Upper lobe of right lung (tissue), 1 donor: ENCODE data around the gene SULT2B1. TPM values are rescaled to one million over a fixed set of nuclear protein-coding genes. Genes with fewer than 3 reads are reported as not detected.
A peak's percentile ranks its signal among the peaks of the same experiment; 100 is the strongest.

ENCODE experiments used
- ATAC-seq: fragments of 200-7000 bp; cut with Tn5 transposase; one replicate; pipeline ENCODE4 v1.9.1; 2020; ENCODE audit warnings: mild to moderate bottlenecking, moderate library complexity
- DNase-seq: peaks from one replicate; pipeline ENCODE4 v3.0.0-alpha.2; 2020
- H3K27ac ChIP-seq: fragments of 200-600 bp; one replicate; pipeline ENCODE4 v1.8.0; 2022
- H3K27me3 ChIP-seq: fragments of 200-600 bp; one replicate; pipeline ENCODE4 v1.8.0; 2022; ENCODE audit warnings: mild to moderate bottlenecking
- H3K36me3 ChIP-seq: fragments of 200-600 bp; one replicate; pipeline ENCODE4 v1.8.0; 2022
- H3K4me1 ChIP-seq: fragments of 200-600 bp; one replicate; pipeline ENCODE4 v1.8.0; 2022
- H3K4me3 ChIP-seq: fragments of 200-600 bp; one replicate; pipeline ENCODE4 v1.8.0; 2022; ENCODE audit warnings: mild to moderate bottlenecking
- H3K9me3 ChIP-seq: fragments of 200-600 bp; one replicate; pipeline ENCODE4 v1.8.0; 2022
- intact Hi-C: fragments of 100-400 bp; cut with DNase I; formaldehyde crosslinking; loops from one replicate; pipeline ENCODE4 v1.11.0; 2022
- total RNA-seq: library from RNA; stranded (reverse); fragmentation: NEBNext Ultra II Directional; extraction: Animal tissue kit (Norgen Biotek cat#: 25700); gene quantifications from one replicate; pipeline ENCODE4 v1.2.1, GENCODE V29; 2021
- TF ChIP-seq, protein P1 (sequence below): fragments of 200-600 bp; IDR thresholded peaks from one replicate; pipeline ENCODE4 v1.8.0; 2022; ENCODE audit warnings: antibody characterized with exemption
- donor health status: DM: no; HTN: yes; CAD: no; lungs with severe emphysema.

SULT2B1 gene
- total RNA-seq, 1 donor from 2014 or later = 20.4 TPM

DNA sequence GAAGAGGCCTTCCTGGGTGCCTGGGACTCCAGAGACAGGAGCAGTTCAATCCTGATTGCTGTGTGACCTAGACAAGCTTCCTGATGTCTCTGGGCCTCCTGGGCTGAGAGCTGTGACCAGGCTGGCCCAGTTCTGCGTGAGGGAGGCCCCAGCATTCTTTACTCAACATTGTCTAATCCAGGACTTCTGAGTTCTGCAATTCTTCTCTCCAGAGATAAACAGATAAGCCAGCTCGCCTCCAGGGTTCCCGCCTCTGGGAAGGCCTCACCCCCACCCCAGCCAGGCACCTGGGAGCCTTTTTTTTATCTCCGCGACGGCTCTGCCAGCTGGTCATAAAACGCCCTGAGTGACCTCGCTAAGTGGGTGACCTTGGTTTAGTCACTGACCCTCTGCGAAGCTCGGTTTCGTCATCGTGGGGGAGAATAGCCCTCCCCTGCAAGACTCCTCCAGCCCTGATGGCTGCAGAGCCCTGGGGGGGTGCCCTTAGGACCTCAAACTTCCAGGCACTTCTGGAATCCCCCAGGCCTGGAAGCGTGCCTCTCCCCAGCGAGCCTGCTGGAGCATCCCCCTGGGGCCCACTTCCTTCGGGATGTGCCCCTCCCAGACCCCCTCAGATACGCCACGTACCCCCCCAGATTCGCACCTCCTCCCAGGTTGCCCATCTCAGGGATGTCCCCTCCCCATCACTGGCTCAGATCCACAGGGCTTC is 1.9 kb downstream of the SULT2B1 start:
- Histone ChIP-seq H3K27me3 (no peaks in the 10 kb centered on the region), H3K36me3 (no peaks in the 10 kb centered on the region), H3K4me3 (no peak overlapping the region), H3K9me3 (no peaks in the 10 kb centered on the region), H3K4me1 (no peaks in the 10 kb centered on the region), H3K27ac (peak overlapping the region; percentile 30)
- DNase-seq (no peak), ATAC-seq (peak; percentile 59)
- intact Hi-C loops = no loop called here
- TF ChIP-seq, protein P1, sequence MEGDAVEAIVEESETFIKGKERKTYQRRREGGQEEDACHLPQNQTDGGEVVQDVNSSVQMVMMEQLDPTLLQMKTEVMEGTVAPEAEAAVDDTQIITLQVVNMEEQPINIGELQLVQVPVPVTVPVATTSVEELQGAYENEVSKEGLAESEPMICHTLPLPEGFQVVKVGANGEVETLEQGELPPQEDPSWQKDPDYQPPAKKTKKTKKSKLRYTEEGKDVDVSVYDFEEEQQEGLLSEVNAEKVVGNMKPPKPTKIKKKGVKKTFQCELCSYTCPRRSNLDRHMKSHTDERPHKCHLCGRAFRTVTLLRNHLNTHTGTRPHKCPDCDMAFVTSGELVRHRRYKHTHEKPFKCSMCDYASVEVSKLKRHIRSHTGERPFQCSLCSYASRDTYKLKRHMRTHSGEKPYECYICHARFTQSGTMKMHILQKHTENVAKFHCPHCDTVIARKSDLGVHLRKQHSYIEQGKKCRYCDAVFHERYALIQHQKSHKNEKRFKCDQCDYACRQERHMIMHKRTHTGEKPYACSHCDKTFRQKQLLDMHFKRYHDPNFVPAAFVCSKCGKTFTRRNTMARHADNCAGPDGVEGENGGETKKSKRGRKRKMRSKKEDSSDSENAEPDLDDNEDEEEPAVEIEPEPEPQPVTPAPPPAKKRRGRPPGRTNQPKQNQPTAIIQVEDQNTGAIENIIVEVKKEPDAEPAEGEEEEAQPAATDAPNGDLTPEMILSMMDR = no peak

DNA sequence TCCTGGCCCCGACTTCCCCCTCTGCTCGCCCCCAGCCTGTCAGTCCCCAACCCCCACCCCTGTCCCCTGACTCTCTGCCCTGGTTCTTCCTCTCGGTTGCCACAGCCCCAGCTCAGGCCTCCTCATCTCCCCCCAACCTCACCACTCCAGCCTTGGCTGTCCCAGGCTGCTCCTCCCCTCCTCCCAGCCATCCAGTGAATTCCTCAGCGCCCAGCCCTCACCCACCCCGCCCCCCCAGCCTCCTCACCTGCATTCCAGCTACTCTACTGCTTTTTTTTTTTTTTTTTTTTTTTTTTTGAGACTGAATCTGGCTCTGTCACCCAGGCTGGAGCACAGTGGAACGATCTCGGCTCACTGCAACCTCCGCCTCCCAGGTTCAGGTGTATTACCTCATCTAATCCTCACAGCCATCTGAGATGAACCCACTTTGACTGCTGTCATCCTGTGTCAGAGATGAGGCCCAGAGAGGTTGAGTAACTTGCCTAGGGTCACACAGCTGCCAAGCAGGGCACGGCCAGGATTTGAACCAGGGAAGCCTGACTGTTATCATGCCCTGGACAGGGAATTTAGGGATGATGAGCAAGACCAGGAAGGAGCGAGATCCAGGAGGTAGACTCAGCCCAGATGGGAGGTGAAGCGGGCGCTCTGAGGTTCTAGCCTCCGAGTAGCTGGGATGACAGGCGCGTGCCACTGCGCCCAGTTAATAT is 2.6 kb downstream of the SULT2B1 start:
- Histone ChIP-seq H3K4me1 (no peaks in the 10 kb centered on the region), H3K9me3 (no peaks in the 10 kb centered on the region), H3K4me3 (no peak overlapping the region), H3K27me3 (no peaks in the 10 kb centered on the region), H3K36me3 (no peaks in the 10 kb centered on the region), H3K27ac (no peak overlapping the region)
- intact Hi-C loops = no loop called here
- no peak for DNase-seq
- peak; percentile 69 for ATAC-seq
- TF ChIP-seq, protein P1 = no peak

DNA sequence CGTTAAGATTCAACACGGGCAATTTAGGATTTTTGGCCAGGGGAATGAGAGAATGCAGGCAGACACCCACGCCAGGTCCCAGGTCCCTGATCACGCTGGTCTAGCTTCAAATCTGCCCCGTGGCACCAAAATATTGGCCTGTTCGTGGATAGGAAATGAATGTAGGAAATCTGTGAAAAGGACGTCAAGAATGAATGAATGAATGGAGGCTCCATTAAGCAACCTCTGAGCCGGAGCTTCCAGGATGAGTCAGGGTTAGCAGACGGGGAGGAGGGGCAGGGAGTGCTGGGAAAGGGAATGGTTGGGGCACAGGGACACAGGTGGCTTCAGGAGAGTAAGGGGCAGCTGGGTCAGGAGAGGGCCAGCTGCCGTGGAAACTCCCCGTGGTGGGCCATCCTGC is 4.2 kb downstream of the SULT2B1 start:
- intact Hi-C loops = no loop called here
- H3K4me3 ChIP-seq = no peak overlapping the region
- H3K9me3 ChIP-seq = no peaks in the 10 kb centered on the region
- ATAC-seq (no peak), DNase-seq (no peak)
- TF ChIP-seq, protein P1 = no peak
- no peaks in the 10 kb centered on the region for H3K36me3 ChIP-seq
- H3K27ac ChIP-seq = no peak overlapping the region
- H3K4me1 ChIP-seq = no peaks in the 10 kb centered on the region
- no peaks in the 10 kb centered on the region for H3K27me3 ChIP-seq

GRCh38 chr19:48556825-48557224 is 4.9 kb downstream of the SULT2B1 start:
- Histone ChIP-seq H3K27ac (no peak overlapping the region), H3K4me1 (no peaks in the 10 kb centered on the region), H3K27me3 (no peaks in the 10 kb centered on the region), H3K36me3 (no peaks in the 10 kb centered on the region), H3K4me3 (no peak overlapping the region), H3K9me3 (no peaks in the 10 kb centered on the region)
- DNase-seq = no peak
- TF ChIP-seq, protein P1 = no peak
- intact Hi-C loops = no loop called here
- ATAC-seq = no peak

DNA sequence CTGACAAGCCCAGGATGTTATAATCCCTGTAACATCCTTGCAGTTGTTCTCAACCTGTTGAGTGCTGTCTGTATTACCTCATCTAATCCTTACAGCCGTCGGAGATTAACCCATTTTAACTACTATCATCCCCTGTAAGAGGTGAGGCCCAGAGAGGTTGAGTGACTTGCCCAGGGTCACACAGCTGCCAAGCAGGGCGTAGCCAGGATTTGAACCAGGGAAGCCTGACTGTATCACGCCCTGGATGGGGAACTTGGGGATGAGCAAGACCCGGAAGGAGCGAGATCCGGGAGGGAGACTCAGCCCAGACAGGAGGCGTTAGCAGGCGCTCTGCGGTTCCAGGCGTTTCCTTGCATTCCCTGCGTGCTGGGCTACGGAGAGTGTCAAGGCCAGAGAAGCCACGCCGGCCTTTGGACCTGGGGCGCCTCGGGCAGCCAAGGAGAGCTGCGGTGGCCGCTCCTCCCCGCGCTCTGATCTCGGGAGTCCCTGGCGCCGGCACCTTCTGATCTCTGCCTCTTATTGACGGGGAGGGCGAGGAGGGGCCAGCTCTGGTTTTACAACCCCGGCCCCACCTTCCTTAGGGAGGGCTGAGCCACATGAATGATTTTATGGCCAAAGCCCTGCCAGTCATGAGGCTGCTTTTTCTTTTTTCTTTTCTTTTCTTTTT is 6.2 kb downstream of the SULT2B1 start:
- no peaks in the 10 kb centered on the region for H3K36me3 ChIP-seq
- no peak overlapping the region for H3K4me3 ChIP-seq
- DNase-seq (no peak), ATAC-seq (peak; percentile 61)
- H3K27ac ChIP-seq = no peak overlapping the region
- H3K27me3 ChIP-seq = no peaks in the 10 kb centered on the region
- intact Hi-C loops = no loop called here
- TF ChIP-seq, protein P1 = no peak
- no peaks in the 10 kb centered on the region for H3K9me3 ChIP-seq
- H3K4me1 ChIP-seq = no peaks in the 10 kb centered on the region
